ENCODE results near the gene DNMT3B.

Gene DNMT3B

GRCh38 chr20:32831982-32832381 lies 69.8 kb downstream of the DNMT3B start:
- ATAC-seq, result no peak
- no peak for TF ChIP-seq ZNF8 (CRISPR knock-in tag; IDR thresholded peaks at IDR 0.05)
- TF ChIP-seq ESRRG (CRISPR knock-in tag; IDR thresholded peaks at IDR 0.05), result no peak
- no peak for TF ChIP-seq BACH2 (CRISPR knock-in tag; IDR thresholded peaks at IDR 0.05; ENCODE audit: borderline replicate concordance)

DNA sequence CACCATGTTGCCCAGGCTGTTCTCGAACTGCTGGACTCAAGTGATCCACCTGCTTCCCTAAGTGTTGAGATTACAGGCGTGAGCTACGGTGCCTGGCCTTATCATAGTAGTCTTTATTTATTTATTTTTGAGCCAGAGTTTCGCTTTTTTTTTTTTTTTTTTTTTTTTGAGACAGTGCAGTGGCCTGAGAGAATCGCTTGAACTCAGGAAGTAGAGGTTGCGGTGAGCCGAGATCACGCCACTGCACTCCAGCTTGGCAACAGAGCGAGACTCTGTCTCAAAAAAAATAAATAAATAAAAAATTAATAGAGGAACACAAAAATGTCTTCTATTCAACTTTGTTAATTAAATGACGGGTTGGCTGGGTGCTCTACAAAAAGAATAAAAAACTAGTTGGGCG lies 70.5 kb downstream of the DNMT3B start:
- ATAC-seq, result no peak

GRCh38 chr20:32834972-32835371 lies 72.8 kb downstream of the DNMT3B start:
- ATAC-seq, result no peak

More for the DNA sequence above, 70.5 kb downstream of the DNMT3B start:
- TF ChIP-seq, protein P1, sequence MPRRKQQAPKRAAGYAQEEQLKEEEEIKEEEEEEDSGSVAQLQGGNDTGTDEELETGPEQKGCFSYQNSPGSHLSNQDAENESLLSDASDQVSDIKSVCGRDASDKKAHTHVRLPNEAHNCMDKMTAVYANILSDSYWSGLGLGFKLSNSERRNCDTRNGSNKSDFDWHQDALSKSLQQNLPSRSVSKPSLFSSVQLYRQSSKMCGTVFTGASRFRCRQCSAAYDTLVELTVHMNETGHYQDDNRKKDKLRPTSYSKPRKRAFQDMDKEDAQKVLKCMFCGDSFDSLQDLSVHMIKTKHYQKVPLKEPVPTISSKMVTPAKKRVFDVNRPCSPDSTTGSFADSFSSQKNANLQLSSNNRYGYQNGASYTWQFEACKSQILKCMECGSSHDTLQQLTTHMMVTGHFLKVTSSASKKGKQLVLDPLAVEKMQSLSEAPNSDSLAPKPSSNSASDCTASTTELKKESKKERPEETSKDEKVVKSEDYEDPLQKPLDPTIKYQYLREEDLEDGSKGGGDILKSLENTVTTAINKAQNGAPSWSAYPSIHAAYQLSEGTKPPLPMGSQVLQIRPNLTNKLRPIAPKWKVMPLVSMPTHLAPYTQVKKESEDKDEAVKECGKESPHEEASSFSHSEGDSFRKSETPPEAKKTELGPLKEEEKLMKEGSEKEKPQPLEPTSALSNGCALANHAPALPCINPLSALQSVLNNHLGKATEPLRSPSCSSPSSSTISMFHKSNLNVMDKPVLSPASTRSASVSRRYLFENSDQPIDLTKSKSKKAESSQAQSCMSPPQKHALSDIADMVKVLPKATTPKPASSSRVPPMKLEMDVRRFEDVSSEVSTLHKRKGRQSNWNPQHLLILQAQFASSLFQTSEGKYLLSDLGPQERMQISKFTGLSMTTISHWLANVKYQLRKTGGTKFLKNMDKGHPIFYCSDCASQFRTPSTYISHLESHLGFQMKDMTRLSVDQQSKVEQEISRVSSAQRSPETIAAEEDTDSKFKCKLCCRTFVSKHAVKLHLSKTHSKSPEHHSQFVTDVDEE (CRISPR knock-in tag; IDR thresholded peaks at IDR 0.05), result no peak
- TF ChIP-seq ZNF8 (CRISPR knock-in tag; IDR thresholded peaks at IDR 0.05) (no peak), ZFP3 (CRISPR knock-in tag; IDR thresholded peaks at IDR 0.05) (no peak), CREB5 (CRISPR knock-in tag; IDR thresholded peaks at IDR 0.05; ENCODE audit: low read depth) (no peak), ZC3H10 (CRISPR knock-in tag; IDR thresholded peaks at IDR 0.05) (no peak), ZNF565 (CRISPR knock-in tag; conservative IDR thresholded peaks at IDR 0.05; ENCODE audit: low read depth) (no peak), ISL1 (CRISPR knock-in tag; IDR thresholded peaks at IDR 0.05) (no peak), ZNF70 (CRISPR knock-in tag; IDR thresholded peaks at IDR 0.05) (no peak), CSDC2 (CRISPR knock-in tag; IDR thresholded peaks at IDR 0.05) (no peak), TOX (CRISPR knock-in tag; IDR thresholded peaks at IDR 0.05; ENCODE audit: borderline replicate concordance) (no peak), SNAI2 (CRISPR knock-in tag; IDR thresholded peaks at IDR 0.05) (no peak), ZFP30 (CRISPR knock-in tag; IDR thresholded peaks at IDR 0.05) (no peak), ARNTL (CRISPR knock-in tag; IDR thresholded peaks at IDR 0.05; ENCODE audit: borderline replicate concordance, low read depth) (no peak)
- TF ChIP-seq, protein P2, sequence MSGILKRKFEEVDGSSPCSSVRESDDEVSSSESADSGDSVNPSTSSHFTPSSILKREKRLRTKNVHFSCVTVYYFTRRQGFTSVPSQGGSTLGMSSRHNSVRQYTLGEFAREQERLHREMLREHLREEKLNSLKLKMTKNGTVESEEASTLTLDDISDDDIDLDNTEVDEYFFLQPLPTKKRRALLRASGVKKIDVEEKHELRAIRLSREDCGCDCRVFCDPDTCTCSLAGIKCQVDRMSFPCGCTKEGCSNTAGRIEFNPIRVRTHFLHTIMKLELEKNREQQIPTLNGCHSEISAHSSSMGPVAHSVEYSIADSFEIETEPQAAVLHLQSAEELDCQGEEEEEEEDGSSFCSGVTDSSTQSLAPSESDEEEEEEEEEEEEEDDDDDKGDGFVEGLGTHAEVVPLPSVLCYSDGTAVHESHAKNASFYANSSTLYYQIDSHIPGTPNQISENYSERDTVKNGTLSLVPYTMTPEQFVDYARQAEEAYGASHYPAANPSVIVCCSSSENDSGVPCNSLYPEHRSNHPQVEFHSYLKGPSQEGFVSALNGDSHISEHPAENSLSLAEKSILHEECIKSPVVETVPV (CRISPR knock-in tag; IDR thresholded peaks at IDR 0.05), result no peak
- TF ChIP-seq, protein P3, sequence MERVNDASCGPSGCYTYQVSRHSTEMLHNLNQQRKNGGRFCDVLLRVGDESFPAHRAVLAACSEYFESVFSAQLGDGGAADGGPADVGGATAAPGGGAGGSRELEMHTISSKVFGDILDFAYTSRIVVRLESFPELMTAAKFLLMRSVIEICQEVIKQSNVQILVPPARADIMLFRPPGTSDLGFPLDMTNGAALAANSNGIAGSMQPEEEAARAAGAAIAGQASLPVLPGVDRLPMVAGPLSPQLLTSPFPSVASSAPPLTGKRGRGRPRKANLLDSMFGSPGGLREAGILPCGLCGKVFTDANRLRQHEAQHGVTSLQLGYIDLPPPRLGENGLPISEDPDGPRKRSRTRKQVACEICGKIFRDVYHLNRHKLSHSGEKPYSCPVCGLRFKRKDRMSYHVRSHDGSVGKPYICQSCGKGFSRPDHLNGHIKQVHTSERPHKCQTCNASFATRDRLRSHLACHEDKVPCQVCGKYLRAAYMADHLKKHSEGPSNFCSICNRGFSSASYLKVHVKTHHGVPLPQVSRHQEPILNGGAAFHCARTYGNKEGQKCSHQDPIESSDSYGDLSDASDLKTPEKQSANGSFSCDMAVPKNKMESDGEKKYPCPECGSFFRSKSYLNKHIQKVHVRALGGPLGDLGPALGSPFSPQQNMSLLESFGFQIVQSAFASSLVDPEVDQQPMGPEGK (CRISPR knock-in tag; IDR thresholded peaks at IDR 0.05; ENCODE audit: borderline replicate concordance), result no peak

More at GRCh38 chr20:32834972-32835371, 72.8 kb downstream of the DNMT3B start:
- TF ChIP-seq ZC3H10 (CRISPR knock-in tag; IDR thresholded peaks at IDR 0.05) (no peak), ESRRG (CRISPR knock-in tag; IDR thresholded peaks at IDR 0.05) (no peak), ZFP30 (CRISPR knock-in tag; IDR thresholded peaks at IDR 0.05) (no peak), TCF4 (CRISPR knock-in tag; IDR thresholded peaks at IDR 0.05; ENCODE audit: borderline replicate concordance) (no peak), CSDC2 (CRISPR knock-in tag; IDR thresholded peaks at IDR 0.05) (no peak), SNAI2 (CRISPR knock-in tag; IDR thresholded peaks at IDR 0.05) (no peak), ISL1 (CRISPR knock-in tag; IDR thresholded peaks at IDR 0.05) (no peak), ZNF8 (CRISPR knock-in tag; IDR thresholded peaks at IDR 0.05) (no peak), BACH2 (CRISPR knock-in tag; IDR thresholded peaks at IDR 0.05; ENCODE audit: borderline replicate concordance) (no peak), ZNF70 (CRISPR knock-in tag; IDR thresholded peaks at IDR 0.05) (no peak)
- TF ChIP-seq, protein P3 (CRISPR knock-in tag; IDR thresholded peaks at IDR 0.05; ENCODE audit: borderline replicate concordance), result no peak
- TF ChIP-seq, protein P1 (CRISPR knock-in tag; IDR thresholded peaks at IDR 0.05), result no peak
